H9 (cell line): Measurements from ENCODE around the gene TIMM13. TPM values are rescaled to one million over a fixed set of nuclear protein-coding genes. Genes with fewer than 3 reads are reported as not detected.

ENCODE experiments used
- DNase-seq: peaks from one replicate; pipeline ENCODE4 v3.0.0-alpha.2; 2017
- H2AFZ ChIP-seq: one replicate; pipeline ENCODE4 v1.6.1; 2013; ENCODE audit warnings: mild to moderate bottlenecking, low read length, control low read depth, moderate library complexity
- H2AK5ac ChIP-seq: 2 replicates; pipeline ENCODE4 v1.6.1; 2013; ENCODE audit warnings: low read length, control low read depth, mixed read lengths; ENCODE audit not compliant: insufficient read length
- H2BK120ac ChIP-seq: one replicate; pipeline ENCODE4 v1.6.1; 2013; ENCODE audit warnings: low read depth, mild to moderate bottlenecking, low read length, control low read depth, inconsistent platforms; ENCODE audit not compliant: poor library complexity, severe bottlenecking
- H2BK12ac ChIP-seq: 2 replicates; pipeline ENCODE4 v1.6.1; 2013; ENCODE audit warnings: low read length, control low read depth, mixed read lengths, low read depth; ENCODE audit not compliant: insufficient read length
- H2BK15ac ChIP-seq: 2 replicates; pipeline ENCODE4 v1.6.1; 2013; ENCODE audit warnings: low read depth, low read length, control low read depth
- H2BK20ac ChIP-seq: one replicate; pipeline ENCODE4 v1.6.1; 2013; ENCODE audit warnings: low read depth, mild to moderate bottlenecking, low read length, control low read depth, inconsistent platforms; ENCODE audit not compliant: poor library complexity, severe bottlenecking
- H2BK5ac ChIP-seq: 2 replicates; pipeline ENCODE4 v1.6.1; 2013; ENCODE audit warnings: low read length, control low read depth, mixed read lengths; ENCODE audit not compliant: insufficient read length
- H3K14ac ChIP-seq: 2 replicates; pipeline ENCODE4 v1.6.1; 2013; ENCODE audit warnings: low read length, control low read depth; ENCODE audit not compliant: insufficient read depth
- H3K18ac ChIP-seq: 2 replicates; pipeline ENCODE4 v1.6.1; 2013; ENCODE audit warnings: low read depth, mild to moderate bottlenecking, mixed read lengths, low read length, control low read depth; ENCODE audit not compliant: insufficient read length
- H3K23ac ChIP-seq: 2 replicates; pipeline ENCODE4 v1.6.1; 2013; ENCODE audit warnings: low read length, control low read depth, mixed read lengths, low read depth; ENCODE audit not compliant: insufficient read length
- H3K23me2 ChIP-seq: 2 replicates; pipeline ENCODE4 v1.6.1; 2013; ENCODE audit warnings: low read depth, mild to moderate bottlenecking, mixed read lengths, low read length, control low read depth; ENCODE audit not compliant: insufficient read length, poor library complexity, severe bottlenecking
- H3K27ac ChIP-seq: 2 replicates; pipeline ENCODE4 v1.5.1; 2013; ENCODE audit warnings: low read length, control low read depth, mixed read lengths, low read depth; ENCODE audit not compliant: insufficient read length
- H3K27me3 ChIP-seq: 2 replicates; pipeline ENCODE4 v1.6.1; 2013; ENCODE audit warnings: low read length, control low read depth, inconsistent platforms; ENCODE audit not compliant: insufficient read depth
- H3K4ac ChIP-seq: 2 replicates; pipeline ENCODE4 v1.6.1; 2013; ENCODE audit warnings: low read depth, mild to moderate bottlenecking, control low read depth, inconsistent platforms, low read length, moderate library complexity
- H3K4me1 ChIP-seq: 2 replicates; pipeline ENCODE4 v1.6.1; 2013; ENCODE audit warnings: low read length, control low read depth, inconsistent platforms; ENCODE audit not compliant: insufficient read depth
- H3K4me2 ChIP-seq: 2 replicates; pipeline ENCODE4 v1.6.1; 2013; ENCODE audit warnings: low read length, control low read depth, mixed read lengths; ENCODE audit not compliant: insufficient read length, insufficient read depth
- H3K56ac ChIP-seq: 2 replicates; pipeline ENCODE4 v1.6.1; 2013; ENCODE audit warnings: low read depth, mild to moderate bottlenecking, mixed read lengths, low read length, control low read depth; ENCODE audit not compliant: insufficient read length
- H3K79me1 ChIP-seq: 2 replicates; pipeline ENCODE4 v1.6.1; 2013; ENCODE audit warnings: low read depth, mild to moderate bottlenecking, moderate library complexity, low read length, control low read depth, inconsistent platforms; ENCODE audit not compliant: insufficient read depth, poor library complexity, severe bottlenecking
- H3K79me2 ChIP-seq: 2 replicates; pipeline ENCODE4 v1.6.1; 2013; ENCODE audit warnings: low read length, control low read depth, inconsistent platforms; ENCODE audit not compliant: insufficient read depth
- H3K9ac ChIP-seq: 2 replicates; pipeline ENCODE4 v1.6.1; 2013; ENCODE audit warnings: low read length, control low read depth, mixed read lengths; ENCODE audit not compliant: insufficient read length; ENCODE audit errors: extremely low read depth
- H3K9me3 ChIP-seq: one replicate; pipeline ENCODE4 v1.6.1; 2013; ENCODE audit warnings: low read depth, low read length, inconsistent platforms; ENCODE audit not compliant: control insufficient read depth
- H3T11ph ChIP-seq: one replicate; pipeline ENCODE4 v1.6.1; 2013; ENCODE audit warnings: mild to moderate bottlenecking, low read length, control low read depth, inconsistent platforms
- H4K20me1 ChIP-seq: one replicate; pipeline ENCODE4 v1.6.1; 2013; ENCODE audit not compliant: control insufficient read depth, insufficient read length, insufficient read depth
- H4K5ac ChIP-seq: 2 replicates; pipeline ENCODE4 v1.6.1; 2013; ENCODE audit warnings: low read depth, mild to moderate bottlenecking, mixed read lengths, low read length, control low read depth; ENCODE audit not compliant: insufficient read length
- H4K8ac ChIP-seq: replicated peaks from 2 replicates; pipeline ENCODE4 v1.6.1; 2013; ENCODE audit warnings: low read length, control low read depth, mixed read lengths, low read depth; ENCODE audit not compliant: insufficient read length
- H4K91ac ChIP-seq: 2 replicates; pipeline ENCODE4 v1.6.1; 2013; ENCODE audit warnings: low read depth, mild to moderate bottlenecking, moderate library complexity, mixed read lengths, low read length, control low read depth; ENCODE audit not compliant: insufficient read length
- H3K27ac Mint-ChIP-seq, 3 experiments: 2 replicates in 2 of 3; 3 replicates in 1 of 3; pipeline ENCODE4 v1.8.0; 2020 to 2021; ENCODE audit warnings: mixed read lengths in 3 of 3, mild to moderate bottlenecking in 1 of 3, moderate library complexity in 1 of 3
- H3K27me3 Mint-ChIP-seq: 2 replicates; pipeline ENCODE4 v1.8.0; 2021; ENCODE audit warnings: low read depth, mild to moderate bottlenecking, moderate library complexity, mixed read lengths
- H3K36me3 Mint-ChIP-seq, 3 experiments: 2 replicates in 2 of 3; 3 replicates in 1 of 3; pipeline ENCODE4 v1.8.0; 2020 to 2021; ENCODE audit warnings: low read depth in 3 of 3, mixed read lengths in 3 of 3; ENCODE audit not compliant: insufficient read depth in 1 of 3
- H3K4me1 Mint-ChIP-seq, 2 experiments: 2 replicates each; pipeline ENCODE4 v1.8.0; 2020; ENCODE audit warnings: mixed read lengths in 2 of 2
- H3K4me3 Mint-ChIP-seq, 2 experiments: 2 replicates in 1 of 2; 3 replicates in 1 of 2; pipeline ENCODE4 v1.8.0; 2020 to 2021; ENCODE audit warnings: mild to moderate bottlenecking in 2 of 2, mixed read lengths in 2 of 2, moderate library complexity in 1 of 2
- H3K9me3 Mint-ChIP-seq, 2 experiments: 2 replicates in 1 of 2; 3 replicates in 1 of 2; pipeline ENCODE4 v1.8.0; 2020; ENCODE audit warnings: mild to moderate bottlenecking in 2 of 2, mixed read lengths in 2 of 2, moderate library complexity in 1 of 2
- WGBS: extraction: QIAGEN DNeasy Blood & Tissue Kit; methylation state at CpG from one replicate; pipeline ENCODE4 v1.1.7; 2013; ENCODE audit warnings: missing lambda C conversion rate, low lambda C conversion rate, mixed read lengths; ENCODE audit not compliant: insufficient read length; ENCODE audit errors: extremely low coverage; 5-methylcytosine and 5-hydroxymethylcytosine counted together
- total RNA-seq: library from RNA; stranded (reverse); gene quantifications from 2 replicates; pipeline ENCODE4 v1.2.1, GENCODE V29; 2021
- TF ChIP-seq, protein P1 (sequence below): fragments of 200-600 bp; sonication (generic); conservative IDR thresholded peaks from 3 replicates; pipeline ENCODE4 v1.8.0; 2021; ENCODE audit warnings: antibody characterized with exemption, mild to moderate bottlenecking

TIMM13 gene
- total RNA-seq, 1 experiment from 2014 or later = 214 TPM

DNA sequence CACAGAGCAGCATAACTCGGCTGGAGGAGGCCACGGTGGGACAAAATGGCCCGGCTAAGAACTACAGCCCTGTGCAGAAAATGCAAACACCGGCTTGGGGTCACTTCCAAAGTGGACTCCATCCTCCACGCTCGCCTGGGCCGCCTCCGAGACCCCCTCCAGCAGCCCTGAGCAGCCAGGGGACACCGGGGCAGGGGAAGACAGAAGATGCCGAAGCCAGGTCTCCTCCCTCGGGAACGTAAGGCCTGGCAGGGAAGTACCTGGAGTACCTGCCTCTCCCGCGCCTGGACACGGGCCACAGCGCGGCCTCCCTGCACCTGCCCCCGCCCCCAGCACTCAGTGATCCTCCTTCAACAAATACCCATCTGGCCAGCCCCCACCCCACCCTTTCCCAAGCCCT lies 24.4 kb upstream of the TIMM13 start:
- H3K27me3 ChIP-seq = no peaks in the 10 kb centered on the region

More for the DNA sequence above, 24.4 kb upstream of the TIMM13 start:
- TF ChIP-seq, protein P1, sequence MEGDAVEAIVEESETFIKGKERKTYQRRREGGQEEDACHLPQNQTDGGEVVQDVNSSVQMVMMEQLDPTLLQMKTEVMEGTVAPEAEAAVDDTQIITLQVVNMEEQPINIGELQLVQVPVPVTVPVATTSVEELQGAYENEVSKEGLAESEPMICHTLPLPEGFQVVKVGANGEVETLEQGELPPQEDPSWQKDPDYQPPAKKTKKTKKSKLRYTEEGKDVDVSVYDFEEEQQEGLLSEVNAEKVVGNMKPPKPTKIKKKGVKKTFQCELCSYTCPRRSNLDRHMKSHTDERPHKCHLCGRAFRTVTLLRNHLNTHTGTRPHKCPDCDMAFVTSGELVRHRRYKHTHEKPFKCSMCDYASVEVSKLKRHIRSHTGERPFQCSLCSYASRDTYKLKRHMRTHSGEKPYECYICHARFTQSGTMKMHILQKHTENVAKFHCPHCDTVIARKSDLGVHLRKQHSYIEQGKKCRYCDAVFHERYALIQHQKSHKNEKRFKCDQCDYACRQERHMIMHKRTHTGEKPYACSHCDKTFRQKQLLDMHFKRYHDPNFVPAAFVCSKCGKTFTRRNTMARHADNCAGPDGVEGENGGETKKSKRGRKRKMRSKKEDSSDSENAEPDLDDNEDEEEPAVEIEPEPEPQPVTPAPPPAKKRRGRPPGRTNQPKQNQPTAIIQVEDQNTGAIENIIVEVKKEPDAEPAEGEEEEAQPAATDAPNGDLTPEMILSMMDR = no peak
- Histone ChIP-seq H3K4me2 (no peak overlapping the region), H2BK120ac (no peak overlapping the region), H3K56ac (no peak overlapping the region), H3K79me2 (peaks cover 41% of the 10 kb centered on the region; the same call in 1 of the 2 replicates), H3T11ph (no peak overlapping the region), H2AFZ (no peak overlapping the region), H4K8ac (no peak overlapping the region), H4K5ac (no peak overlapping the region), H2AK5ac (no peak overlapping the region), H3K79me1 (peaks cover 8% of the 10 kb centered on the region), H4K20me1 (no peaks in the 10 kb centered on the region), H2BK20ac (no peak overlapping the region), H3K4me1 (no peaks in the 10 kb centered on the region; the same call in 1 of the 2 replicates), H3K9ac (no peak overlapping the region), H3K23me2 (no peaks in the 10 kb centered on the region), H4K91ac (no peak overlapping the region), H3K9me3 (no peaks in the 10 kb centered on the region), H3K27ac (no peak overlapping the region), H3K18ac (no peak overlapping the region), H2BK5ac (no peak overlapping the region), H3K4ac (no peak overlapping the region), H2BK12ac (no peak overlapping the region), H3K23ac (no peak overlapping the region), H2BK15ac (no peak overlapping the region), H3K14ac (no peak overlapping the region)
- Mint-ChIP-seq H3K4me3 (no peak overlapping the region), H3K27me3 (no peaks in the 10 kb centered on the region), H3K4me1 (peaks cover 13 to 24% of the 10 kb centered on the region in 2 experiments), H3K36me3 (peaks cover 0 to 12% (median 5%) of the 10 kb centered on the region in 3 experiments; a peak in 5 of 7 replicates), H3K9me3 (no peaks in the 10 kb centered on the region), H3K27ac (peak overlapping the region in 1 of 3 experiments; percentile 89; a peak in 1 of 7 replicates)
- no peak for DNase-seq
- no CpG with 5 or more reads among the region's 18 CpGs for WGBS
